ENCODE results near the gene ZBTB14.
A peak's percentile ranks its signal among the peaks of the same experiment; 100 is the strongest.

ZBTB14 gene

DNA sequence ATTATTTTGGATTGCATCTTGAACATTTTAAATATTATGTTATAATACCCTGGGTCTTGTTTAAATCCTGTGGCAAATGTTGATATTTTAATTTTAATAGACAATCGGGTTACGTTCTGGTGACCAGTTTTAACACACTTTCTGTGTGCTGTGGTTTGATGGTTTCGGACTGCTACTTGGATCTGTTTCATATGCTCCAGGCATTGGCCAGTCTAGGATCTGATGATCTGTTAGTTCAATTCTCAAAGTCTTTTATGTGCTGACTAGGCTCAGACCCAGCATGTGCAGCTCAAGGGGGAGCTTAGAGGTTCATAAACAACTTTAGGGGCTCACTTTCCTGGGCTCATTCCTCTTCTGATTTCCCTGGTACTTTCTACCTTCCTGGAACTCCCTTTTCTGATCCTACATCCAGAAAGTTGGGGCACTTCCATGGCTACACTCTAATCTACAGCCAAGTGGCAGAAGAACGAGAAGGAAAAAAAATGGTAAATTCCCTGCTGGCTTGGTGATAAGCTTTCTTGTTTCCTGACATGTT is 5.0 kb upstream of the ZBTB14 start:
- DNase-seq (ENCODE audit: low spot score), result no peak
- in situ Hi-C loops (cut with MboI; ENCODE audit: low pct_unique_long_range_greater_than_20kb, low sequenced_read_pairs, unreplicated experiment), result no loop called here
- TF ChIP-seq, protein P1, sequence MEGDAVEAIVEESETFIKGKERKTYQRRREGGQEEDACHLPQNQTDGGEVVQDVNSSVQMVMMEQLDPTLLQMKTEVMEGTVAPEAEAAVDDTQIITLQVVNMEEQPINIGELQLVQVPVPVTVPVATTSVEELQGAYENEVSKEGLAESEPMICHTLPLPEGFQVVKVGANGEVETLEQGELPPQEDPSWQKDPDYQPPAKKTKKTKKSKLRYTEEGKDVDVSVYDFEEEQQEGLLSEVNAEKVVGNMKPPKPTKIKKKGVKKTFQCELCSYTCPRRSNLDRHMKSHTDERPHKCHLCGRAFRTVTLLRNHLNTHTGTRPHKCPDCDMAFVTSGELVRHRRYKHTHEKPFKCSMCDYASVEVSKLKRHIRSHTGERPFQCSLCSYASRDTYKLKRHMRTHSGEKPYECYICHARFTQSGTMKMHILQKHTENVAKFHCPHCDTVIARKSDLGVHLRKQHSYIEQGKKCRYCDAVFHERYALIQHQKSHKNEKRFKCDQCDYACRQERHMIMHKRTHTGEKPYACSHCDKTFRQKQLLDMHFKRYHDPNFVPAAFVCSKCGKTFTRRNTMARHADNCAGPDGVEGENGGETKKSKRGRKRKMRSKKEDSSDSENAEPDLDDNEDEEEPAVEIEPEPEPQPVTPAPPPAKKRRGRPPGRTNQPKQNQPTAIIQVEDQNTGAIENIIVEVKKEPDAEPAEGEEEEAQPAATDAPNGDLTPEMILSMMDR (IDR thresholded peaks at IDR 0.05; ENCODE audit: extremely low read depth, insufficient read depth, missing control alignments), result no peak

DNA sequence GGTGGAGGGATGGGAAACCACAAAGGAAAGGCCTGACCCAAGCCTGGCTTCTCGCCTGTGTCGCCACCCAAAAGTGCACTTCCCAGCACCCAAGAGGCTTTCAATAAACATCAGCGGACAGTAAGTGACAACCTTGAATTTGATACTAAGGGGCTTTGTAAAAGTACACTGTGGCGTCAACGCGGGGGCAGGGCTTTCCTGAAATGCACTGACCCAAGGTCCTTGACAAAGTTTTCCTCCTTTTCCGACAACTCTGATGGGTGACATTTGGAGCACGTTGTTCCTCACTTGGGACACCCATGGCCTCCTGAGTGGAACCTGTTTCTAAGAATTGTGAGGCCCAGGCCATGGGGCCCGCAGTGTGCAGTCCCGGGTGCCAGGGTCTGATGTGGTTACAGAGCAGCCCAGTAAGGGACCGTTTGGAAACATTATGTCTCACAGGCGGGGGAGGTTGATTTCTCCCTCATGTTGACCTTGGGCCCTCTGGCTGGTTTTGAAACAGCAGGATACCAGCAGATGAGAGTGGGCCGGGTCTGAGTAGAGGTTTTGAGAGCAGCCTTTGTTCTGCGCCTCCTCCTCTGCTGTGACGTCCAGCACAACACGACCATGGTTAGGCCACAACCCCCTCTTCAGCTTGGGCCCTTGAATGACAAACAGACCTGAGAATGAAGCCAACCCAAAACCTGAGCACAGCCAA is 2.8 kb upstream of the ZBTB14 start:
- TF ChIP-seq, protein P1 (IDR thresholded peaks at IDR 0.05; ENCODE audit: extremely low read depth, insufficient read depth, missing control alignments), result no peak
- in situ Hi-C loops (cut with MboI; ENCODE audit: low pct_unique_long_range_greater_than_20kb, low sequenced_read_pairs, unreplicated experiment), result no loop called here
- no peak for DNase-seq (ENCODE audit: low spot score)

GRCh38 chr18:5297597-5297996 is 2.1 kb upstream of the ZBTB14 start:
- TF ChIP-seq, protein P1 (IDR thresholded peaks at IDR 0.05; ENCODE audit: extremely low read depth, insufficient read depth, missing control alignments), result no peak
- no peak for DNase-seq (ENCODE audit: low spot score)
- in situ Hi-C loops (cut with MboI; ENCODE audit: low pct_unique_long_range_greater_than_20kb, low sequenced_read_pairs, unreplicated experiment), result no loop called here

- peak; percentile 51 for DNase-seq (ENCODE audit: low spot score)
- in situ Hi-C loops (cut with MboI; ENCODE audit: low pct_unique_long_range_greater_than_20kb, low sequenced_read_pairs, unreplicated experiment), result no loop called here
- TF ChIP-seq, protein P1 (IDR thresholded peaks at IDR 0.05; ENCODE audit: extremely low read depth, insufficient read depth, missing control alignments), result no peak
These were observed 1.3 kb upstream of the ZBTB14 start for GRCh38 chr18:5296706-5297320.

GRCh38 chr18:5295981-5296705 is 617 bp upstream of the ZBTB14 start:
- in situ Hi-C loops (cut with MboI; ENCODE audit: low pct_unique_long_range_greater_than_20kb, low sequenced_read_pairs, unreplicated experiment), result no loop called here
- DNase-seq (ENCODE audit: low spot score), result peak; percentile 95
- TF ChIP-seq, protein P1 (IDR thresholded peaks at IDR 0.05; ENCODE audit: extremely low read depth, insufficient read depth, missing control alignments), result no peak

- TF ChIP-seq, protein P1 (IDR thresholded peaks at IDR 0.05; ENCODE audit: extremely low read depth, insufficient read depth, missing control alignments), result no peak
- in situ Hi-C loops (cut with MboI; ENCODE audit: low pct_unique_long_range_greater_than_20kb, low sequenced_read_pairs, unreplicated experiment), result no loop called here
- peak; percentile 32 for DNase-seq (ENCODE audit: low spot score)
These were observed 882 bp downstream of the ZBTB14 start for GRCh38 chr18:5294457-5295230.

Data from GM13977 (cell line).